CD14-positive monocyte (primary cell): ENCODE measurements around the gene TREM2. TPM values are rescaled to one million over a fixed set of nuclear protein-coding genes. Genes with fewer than 3 reads are reported as not detected.

Experiments
- DNase-seq, 3 donors: peaks; one replicate each; pipeline ENCODE4 v3.0.0-alpha.2; 2011 to 2022
- H2AFZ ChIP-seq: 2 replicates; pipeline ENCODE4 v1.6.0; 2012; ENCODE audit warnings: mild to moderate bottlenecking, low read depth, low read length, inconsistent platforms; ENCODE audit not compliant: insufficient read depth, poor library complexity, severe bottlenecking
- H3K27ac ChIP-seq, 2 donors: 1 replicate in 1 of 2; 2 replicates in 1 of 2; pipeline ENCODE4 v1.5.1; 2012 to 2013; ENCODE audit warnings: low read length in 2 of 2, control low read depth in 1 of 2, inconsistent platforms in 1 of 2, low read depth in 1 of 2, mild to moderate bottlenecking in 1 of 2
- H3K27me3 ChIP-seq, 2 donors: one replicate each; pipeline versions ENCODE4 v1.6.0 to v1.6.1; 2011 to 2013; ENCODE audit warnings: low read length in 2 of 2; ENCODE audit not compliant: control insufficient read depth in 2 of 2, insufficient read depth in 2 of 2
- H3K36me3 ChIP-seq, 2 donors: replicated peaks in 1 of 2; 1 replicate in 1 of 2; 2 replicates in 1 of 2; pipeline versions ENCODE4 v1.5.1 to v1.6.1; 2012 to 2013; ENCODE audit warnings: low read length in 2 of 2, control low read depth in 1 of 2, inconsistent platforms in 1 of 2, mild to moderate bottlenecking in 1 of 2; ENCODE audit not compliant: insufficient read depth in 2 of 2, control insufficient read depth in 1 of 2
- H3K4me1 ChIP-seq, 2 donors: 1 replicate in 1 of 2; 2 replicates in 1 of 2; pipeline versions ENCODE4 v1.5.1 to v1.6.1; 2012 to 2013; ENCODE audit warnings: low read length in 2 of 2, control low read depth in 1 of 2, inconsistent platforms in 1 of 2, mild to moderate bottlenecking in 1 of 2, moderate library complexity in 1 of 2; ENCODE audit not compliant: insufficient read depth in 2 of 2, control insufficient read depth in 1 of 2
- H3K4me2 ChIP-seq: replicated peaks from 2 replicates; pipeline ENCODE3; 2012; ENCODE audit warnings: low read length, moderate library complexity, mild to moderate bottlenecking; ENCODE audit not compliant: poor library complexity, severe bottlenecking; ENCODE audit errors: extremely low read depth
- H3K4me3 ChIP-seq, 3 experiments: fragments of 200-600 bp in 1 of 3; sonication (generic) in 1 of 3; replicated peaks in 1 of 3; 1 replicate in 2 of 3; 2 replicates in 1 of 3; pipeline ENCODE4 v1.5.1; 2011 to 2013; ENCODE audit warnings: low read length in 3 of 3, mild to moderate bottlenecking in 3 of 3, control low read depth in 2 of 3, low read depth in 2 of 3, inconsistent platforms in 1 of 3, moderate library complexity in 1 of 3
- H3K79me2 ChIP-seq: 2 replicates; pipeline ENCODE4 v1.6.0; 2012; ENCODE audit warnings: mild to moderate bottlenecking, control low read depth, inconsistent platforms, low read length, moderate library complexity; ENCODE audit not compliant: insufficient read depth
- H3K9ac ChIP-seq: 2 replicates; pipeline ENCODE4 v1.6.0; 2017; ENCODE audit warnings: low read length, mild to moderate bottlenecking; ENCODE audit not compliant: insufficient read depth, poor library complexity, severe bottlenecking
- H3K9me3 ChIP-seq, 2 donors: replicated peaks in 1 of 2; 1 replicate in 1 of 2; 2 replicates in 1 of 2; pipeline versions ENCODE4 v1.5.1 to v1.6.1; 2012 to 2013; ENCODE audit warnings: low read length in 2 of 2, control low read depth in 1 of 2; ENCODE audit not compliant: control insufficient read depth in 1 of 2, insufficient read depth in 1 of 2
- H4K20me1 ChIP-seq: 2 replicates; pipeline ENCODE4 v1.6.0; 2012; ENCODE audit warnings: mild to moderate bottlenecking, low read length, control low read depth, moderate library complexity; ENCODE audit not compliant: insufficient read depth
- H3K27ac Mint-ChIP-seq, 7 donors: one replicate each; pipeline ENCODE4 v1.8.0; 2020; ENCODE audit warnings: mild to moderate bottlenecking in 7 of 7, mixed read lengths in 7 of 7, moderate library complexity in 6 of 7, inconsistent platforms in 2 of 7
- H3K27me3 Mint-ChIP-seq, 3 donors: one replicate each; pipeline ENCODE4 v1.8.0; 2021 to 2022; ENCODE audit warnings: low read depth in 3 of 3, mild to moderate bottlenecking in 3 of 3, mixed read lengths in 3 of 3, moderate library complexity in 3 of 3, inconsistent platforms in 1 of 3
- H3K36me3 Mint-ChIP-seq, 2 donors: one replicate each; pipeline ENCODE4 v1.8.0; 2020; ENCODE audit warnings: mixed read lengths in 2 of 2, inconsistent platforms in 1 of 2, mild to moderate bottlenecking in 1 of 2
- H3K4me1 Mint-ChIP-seq: one replicate; pipeline ENCODE4 v1.8.0; 2020; ENCODE audit warnings: mild to moderate bottlenecking, mixed read lengths
- H3K4me3 Mint-ChIP-seq, 2 donors: one replicate each; pipeline ENCODE4 v1.8.0; 2020; ENCODE audit warnings: mild to moderate bottlenecking in 2 of 2, mixed read lengths in 2 of 2, moderate library complexity in 1 of 2
- H3K9me3 Mint-ChIP-seq, 7 donors: one replicate each; pipeline ENCODE4 v1.8.0; 2020 to 2022; ENCODE audit warnings: mixed read lengths in 7 of 7, mild to moderate bottlenecking in 6 of 7, moderate library complexity in 6 of 7, inconsistent platforms in 2 of 7
- CTCF ChIP-seq: fragments of 200-600 bp; IDR thresholded peaks from one replicate; pipeline ENCODE4 v1.8.0; 2022; ENCODE audit warnings: antibody characterized with exemption, mild to moderate bottlenecking
- WGBS: methylation state at CpG from one replicate; pipeline ENCODE4 v1.1.5; 2013; ENCODE audit warnings: missing lambda C conversion rate; ENCODE audit not compliant: insufficient coverage; 5-methylcytosine and 5-hydroxymethylcytosine counted together
- intact Hi-C, 2 donors: fragments of 100-400 bp; cut with micrococcal nuclease; formaldehyde crosslinking; loops; one replicate each; pipeline versions ENCODE4 v1.15.0 to v1.15.1; 2023
- polyA plus RNA-seq, 3 donors: library from polyadenylated mRNA; depleted of rRNA in 1 of 3; unstranded in 2 of 3; stranded (reverse) in 1 of 3; fragments of 300-500 nt in 2 of 3; fragments of >200 nt in 1 of 3; fragmentation: Illumina TruSeq in 2 of 3; gene quantifications; 1 replicate in 2 of 3; 2 replicates in 1 of 3; pipeline ENCODE4 v1.2.3, GENCODE V29; 2012 to 2021

The TREM2 gene
- polyA plus RNA-seq, 3 donors: 0.54 to 0.78 (median 0.56) TPM

- intact Hi-C loops: loop anchor here (5.0 to 10.0 kb wide), 2 partner anchors 39 to 97 kb away; partner anchors contain the start of genes TREM1 (in 1 of the 2) and TREML4 (in 1 of the 2)
- H3K27me3 ChIP-seq: no peaks in the 10 kb centered on the region
- Mint-ChIP-seq H3K4me1 (peaks cover 68% of the 10 kb centered on the region), H3K9me3 (peaks cover 11 to 17% (median 14%) of the 10 kb centered on the region in 7 donors), H3K27me3 (peaks cover 0 to 2% (median 0%) of the 10 kb centered on the region in 3 donors), H3K4me3 (no peak overlapping the region), H3K27ac (peak overlapping the region in 4 of 7 donors; percentile 20 to 79 (median 69)), H3K36me3 (peaks cover 7% of the 10 kb centered on the region in 2 donors)
- H3K4me2 ChIP-seq: no peak overlapping the region
- H3K9me3 ChIP-seq: peaks cover 14 to 15% of the 10 kb centered on the region in 2 donors
- no peak for TF ChIP-seq CTCF
- H2AFZ ChIP-seq: no peak overlapping the region
- H3K4me3 ChIP-seq: no peak overlapping the region
- 81% methylated on average over 7 of the region's 8 CpGs for WGBS
- peaks cover 65% of the 10 kb centered on the region in 2 donors for H3K4me1 ChIP-seq
- H4K20me1 ChIP-seq: no peaks in the 10 kb centered on the region
- no peaks in the 10 kb centered on the region for H3K36me3 ChIP-seq
- DNase-seq: no peak
- H3K27ac ChIP-seq: no peak overlapping the region
- H3K79me2 ChIP-seq: no peaks in the 10 kb centered on the region
- no peak overlapping the region for H3K9ac ChIP-seq
Observed at GRCh38 chr6:41187924-41188886, 25.3 kb upstream of the TREM2 start.

- Mint-ChIP-seq H3K27ac (peak overlapping the region; percentile 93 to 99 (median 97)), H3K4me3 (peak overlapping the region; percentile 64 to 71), H3K36me3 (peaks cover 9 to 22% of the 10 kb centered on the region in 2 donors), H3K27me3 (peaks cover 0 to 2% (median 0%) of the 10 kb centered on the region in 3 donors), H3K9me3 (peaks cover 12 to 21% (median 15%) of the 10 kb centered on the region in 7 donors), H3K4me1 (peaks cover 75% of the 10 kb centered on the region)
- Histone ChIP-seq H3K79me2 (no peaks in the 10 kb centered on the region), H3K9me3 (peaks cover 14 to 15% of the 10 kb centered on the region in 2 donors), H3K4me2 (peak overlapping the region; percentile 55), H3K27ac (peak overlapping the region; percentile 83 to 87), H4K20me1 (no peaks in the 10 kb centered on the region), H3K27me3 (no peaks in the 10 kb centered on the region), H3K4me3 (peak overlapping the region in 1 of 3 experiments; percentile 48), H3K36me3 (no peaks in the 10 kb centered on the region), H3K9ac (peak overlapping the region; percentile 55), H3K4me1 (peaks cover 70 to 74% of the 10 kb centered on the region in 2 donors), H2AFZ (peak overlapping the region; percentile 64)
- intact Hi-C loops: loop anchor here (5.0 to 10.0 kb wide), 2 partner anchors 41 to 99 kb away; partner anchors contain the start of genes TREM1 (in 1 of the 2) and TREML4 (in 1 of the 2)
- DNase-seq: peak in 2 of 3 donors; percentile 59 to 65
- WGBS: 10% methylated on average over 5 of the region's 10 CpGs
- no peak for TF ChIP-seq CTCF
Observed at GRCh38 chr6:41186031-41186562, 23.2 kb upstream of the TREM2 start.
